Astrocyte (in vitro differentiated cells and primary cell): ENCODE results near the gene KIF18B. TPM values are rescaled to one million over a fixed set of nuclear protein-coding genes. Genes with fewer than 3 reads are reported as not detected.
A peak's percentile ranks its signal among the peaks of the same experiment; 100 is the strongest.

Source experiments
- DNase-seq: peaks from one replicate; pipeline ENCODE4 v3.0.0-alpha.2; 2010; ENCODE audit warnings: low read depth
- FAIRE-seq: peaks from 2 replicates; lab custom pipeline; 2011; peaks lifted over from hg19 to GRCh38; lab: Jason Lieb, UNC
- H2AFZ ChIP-seq: 2 replicates; pipeline ENCODE4 v1.6.0; 2012; ENCODE audit warnings: low read depth, low read length, inconsistent platforms
- H3K27ac ChIP-seq: 2 replicates; pipeline ENCODE4 v1.5.1; 2011; ENCODE audit warnings: low read depth, low read length, inconsistent platforms
- H3K27me3 ChIP-seq: 2 replicates; pipeline ENCODE4 v1.6.0; 2011; ENCODE audit warnings: low read length, inconsistent platforms; ENCODE audit not compliant: insufficient read depth
- H3K36me3 ChIP-seq: 2 replicates; pipeline ENCODE4 v1.5.1; 2011; ENCODE audit warnings: low read length, inconsistent platforms; ENCODE audit not compliant: insufficient read depth
- H3K4me1 ChIP-seq: 2 replicates; pipeline ENCODE4 v1.5.1; 2011; ENCODE audit warnings: low read length, inconsistent platforms; ENCODE audit not compliant: insufficient read depth
- H3K4me2 ChIP-seq: 2 replicates; pipeline ENCODE4 v1.6.0; 2012; ENCODE audit warnings: low read length, inconsistent platforms
- H3K4me3 ChIP-seq: 2 replicates; pipeline ENCODE4 v1.5.1; 2011; ENCODE audit warnings: low read depth, mild to moderate bottlenecking, low read length, inconsistent platforms; ENCODE audit not compliant: insufficient read depth
- H3K79me2 ChIP-seq: 2 replicates; pipeline ENCODE4 v1.6.0; 2012; ENCODE audit warnings: mild to moderate bottlenecking, low read length, inconsistent platforms; ENCODE audit not compliant: insufficient read depth
- H3K9ac ChIP-seq: 2 replicates; pipeline ENCODE4 v1.6.0; 2012; ENCODE audit warnings: mild to moderate bottlenecking, low read length, inconsistent platforms
- H3K9me3 ChIP-seq: 2 replicates; pipeline ENCODE4 v1.5.1; 2012; ENCODE audit warnings: low read depth, mild to moderate bottlenecking, low read length, inconsistent platforms; ENCODE audit not compliant: insufficient read depth
- H4K20me1 ChIP-seq: 2 replicates; pipeline ENCODE4 v1.6.0; 2012; ENCODE audit warnings: low read length, inconsistent platforms; ENCODE audit not compliant: insufficient read depth
- H3K27ac Mint-ChIP-seq: one replicate; pipeline ENCODE4 v1.8.0; 2021; ENCODE audit warnings: mild to moderate bottlenecking, mixed read lengths; ENCODE audit not compliant: unreplicated experiment
- H3K27me3 Mint-ChIP-seq: one replicate; pipeline ENCODE4 v1.8.0; 2021; ENCODE audit warnings: low read depth, mixed read lengths; ENCODE audit not compliant: unreplicated experiment
- H3K36me3 Mint-ChIP-seq: one replicate; pipeline ENCODE4 v1.8.0; 2021; ENCODE audit warnings: low read depth, mixed read lengths; ENCODE audit not compliant: unreplicated experiment
- H3K4me1 Mint-ChIP-seq: one replicate; pipeline ENCODE4 v1.8.0; 2021; ENCODE audit warnings: low read depth, mixed read lengths; ENCODE audit not compliant: unreplicated experiment
- H3K4me3 Mint-ChIP-seq: one replicate; pipeline ENCODE4 v1.8.0; 2021; ENCODE audit warnings: mild to moderate bottlenecking, moderate library complexity, mixed read lengths; ENCODE audit not compliant: unreplicated experiment
- H3K9me3 Mint-ChIP-seq: one replicate; pipeline ENCODE4 v1.8.0; 2021; ENCODE audit warnings: mild to moderate bottlenecking, mixed read lengths; ENCODE audit not compliant: unreplicated experiment
- EZH2 ChIP-seq: IDR thresholded peaks from 2 replicates; pipeline ENCODE4 v1.6.1; 2012; ENCODE audit warnings: mild to moderate bottlenecking, low read length, inconsistent platforms; ENCODE audit not compliant: insufficient read depth
- total RNA-seq: library from RNA; stranded (reverse); gene quantifications from 2 replicates; pipeline ENCODE4 v1.2.1, GENCODE V29; 2021
- TF ChIP-seq, protein P1 (sequence below): IDR thresholded peaks from 2 replicates; pipeline ENCODE4 v1.5.1; 2011; ENCODE audit warnings: low read depth, mild to moderate bottlenecking, inconsistent platforms, low read length, moderate library complexity; ENCODE audit not compliant: insufficient read depth

KIF18B gene
- total RNA-seq, 1 donor from 2014 or later: 1.8 TPM

DNA sequence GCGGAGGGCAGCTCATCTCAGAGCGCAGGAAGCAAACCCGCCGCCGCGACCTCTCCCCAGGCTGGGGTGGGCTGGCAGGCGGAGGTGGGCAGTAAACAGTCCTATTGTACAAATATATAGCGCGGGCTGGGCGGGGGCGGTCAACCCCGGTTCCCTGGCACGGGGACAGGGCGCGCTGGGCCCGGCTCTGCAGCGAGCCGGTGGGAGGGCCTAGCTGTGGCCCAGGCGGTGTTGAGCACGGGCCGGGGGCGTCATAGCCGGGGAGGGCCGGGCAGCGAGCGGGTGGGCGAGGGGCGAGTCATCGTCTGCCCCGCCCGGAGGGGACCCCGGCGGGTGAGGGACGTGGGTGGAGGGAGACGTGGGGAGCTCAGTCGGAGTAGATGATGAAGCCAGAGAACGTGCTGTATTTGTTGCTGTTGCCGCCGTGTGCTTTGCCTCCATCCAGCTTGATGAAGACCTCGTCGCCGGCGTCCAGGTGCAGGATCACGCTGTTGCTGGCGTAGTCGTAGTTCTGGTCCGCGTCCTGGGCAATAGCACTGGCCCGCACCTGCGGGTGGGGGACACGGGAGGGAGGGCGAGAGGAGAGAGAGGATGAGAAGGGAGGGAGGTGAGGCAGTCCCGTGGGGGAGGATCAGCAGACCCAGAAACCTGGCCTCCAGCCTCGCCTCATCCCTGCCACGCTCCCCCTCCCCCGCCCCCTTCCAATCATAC is 12.4 kb upstream of the KIF18B start:
- Histone ChIP-seq H3K4me3 (no peak overlapping the region), H3K9me3 (no peaks in the 10 kb centered on the region), H3K27me3 (peaks cover 4% of the 10 kb centered on the region), H2AFZ (peak overlapping the region; percentile 81), H3K4me2 (peak overlapping the region; percentile 80), H3K79me2 (no peaks in the 10 kb centered on the region), H3K27ac (no peak overlapping the region), H3K4me1 (peaks cover 5% of the 10 kb centered on the region), H3K9ac (no peak overlapping the region), H3K36me3 (no peaks in the 10 kb centered on the region), H4K20me1 (no peaks in the 10 kb centered on the region)
- TF ChIP-seq, protein P1, sequence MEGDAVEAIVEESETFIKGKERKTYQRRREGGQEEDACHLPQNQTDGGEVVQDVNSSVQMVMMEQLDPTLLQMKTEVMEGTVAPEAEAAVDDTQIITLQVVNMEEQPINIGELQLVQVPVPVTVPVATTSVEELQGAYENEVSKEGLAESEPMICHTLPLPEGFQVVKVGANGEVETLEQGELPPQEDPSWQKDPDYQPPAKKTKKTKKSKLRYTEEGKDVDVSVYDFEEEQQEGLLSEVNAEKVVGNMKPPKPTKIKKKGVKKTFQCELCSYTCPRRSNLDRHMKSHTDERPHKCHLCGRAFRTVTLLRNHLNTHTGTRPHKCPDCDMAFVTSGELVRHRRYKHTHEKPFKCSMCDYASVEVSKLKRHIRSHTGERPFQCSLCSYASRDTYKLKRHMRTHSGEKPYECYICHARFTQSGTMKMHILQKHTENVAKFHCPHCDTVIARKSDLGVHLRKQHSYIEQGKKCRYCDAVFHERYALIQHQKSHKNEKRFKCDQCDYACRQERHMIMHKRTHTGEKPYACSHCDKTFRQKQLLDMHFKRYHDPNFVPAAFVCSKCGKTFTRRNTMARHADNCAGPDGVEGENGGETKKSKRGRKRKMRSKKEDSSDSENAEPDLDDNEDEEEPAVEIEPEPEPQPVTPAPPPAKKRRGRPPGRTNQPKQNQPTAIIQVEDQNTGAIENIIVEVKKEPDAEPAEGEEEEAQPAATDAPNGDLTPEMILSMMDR: no peak
- TF ChIP-seq EZH2: no peak
- FAIRE-seq (no peak), DNase-seq (no peak)
- H3K27me3 Mint-ChIP-seq: peaks cover 14% of the 10 kb centered on the region
- H3K4me1 Mint-ChIP-seq: peaks cover 3% of the 10 kb centered on the region
- no peaks in the 10 kb centered on the region for H3K36me3 Mint-ChIP-seq
- no peaks in the 10 kb centered on the region for H3K9me3 Mint-ChIP-seq
- H3K27ac Mint-ChIP-seq: no peak overlapping the region
- no peak overlapping the region for H3K4me3 Mint-ChIP-seq

DNA sequence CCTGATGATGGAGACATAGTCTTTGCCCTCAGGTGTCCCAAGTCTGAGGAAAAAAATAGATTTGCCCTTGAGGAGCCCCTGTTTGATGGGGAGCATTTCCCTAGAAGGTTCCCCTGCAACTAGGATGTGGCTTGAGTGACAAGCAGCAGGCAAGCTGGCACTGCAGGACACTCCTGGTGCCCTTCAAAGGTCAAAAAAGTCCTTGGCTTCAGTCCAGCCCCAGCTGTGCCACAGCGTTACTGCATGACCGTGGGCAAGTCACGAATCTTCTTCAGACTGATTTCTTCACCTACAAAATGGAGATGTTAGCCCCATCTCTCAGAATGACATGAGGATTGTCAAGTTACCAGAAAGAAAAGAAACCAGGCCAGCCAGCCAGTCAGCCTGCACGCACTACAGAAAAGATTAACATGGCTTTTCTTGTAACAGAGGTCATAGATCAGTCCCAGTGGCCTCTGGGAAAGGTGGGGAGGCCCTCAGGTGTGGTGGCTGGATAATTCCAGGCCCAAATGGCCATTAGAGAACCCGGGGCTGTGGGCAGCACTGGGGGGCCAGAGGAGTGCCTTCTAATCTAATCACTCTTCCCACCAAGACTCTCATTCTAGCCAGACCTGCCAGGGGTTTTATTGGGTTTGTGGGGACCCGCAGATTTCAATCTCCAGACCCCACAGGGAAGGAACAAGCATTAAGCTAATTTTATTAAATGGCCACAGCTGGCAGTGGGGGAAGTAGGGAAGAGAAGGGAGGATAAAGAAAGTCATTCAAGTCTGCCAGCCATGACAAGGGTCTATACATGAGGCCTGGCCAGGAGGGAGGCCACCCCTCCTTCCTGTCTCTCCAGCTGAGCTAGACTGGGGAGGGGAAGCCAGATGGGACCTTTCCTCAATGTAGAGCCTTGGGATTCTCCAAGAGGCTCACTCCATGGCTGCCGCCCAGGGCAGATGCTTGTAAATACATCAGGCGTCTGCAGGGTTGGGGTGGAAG is 9.7 kb upstream of the KIF18B start:
- Histone ChIP-seq H3K27me3 (peaks cover 4% of the 10 kb centered on the region), H3K4me1 (peaks cover 5% of the 10 kb centered on the region), H3K36me3 (no peaks in the 10 kb centered on the region), H2AFZ (no peak overlapping the region), H4K20me1 (no peaks in the 10 kb centered on the region), H3K4me3 (no peak overlapping the region), H3K9me3 (no peaks in the 10 kb centered on the region), H3K4me2 (no peak overlapping the region), H3K9ac (no peak overlapping the region), H3K27ac (no peak overlapping the region), H3K79me2 (no peaks in the 10 kb centered on the region)
- H3K36me3 Mint-ChIP-seq: no peaks in the 10 kb centered on the region
- H3K4me3 Mint-ChIP-seq: no peak overlapping the region
- TF ChIP-seq, protein P1: no peak
- TF ChIP-seq EZH2: no peak
- H3K9me3 Mint-ChIP-seq: no peaks in the 10 kb centered on the region
- no peak for FAIRE-seq
- H3K27ac Mint-ChIP-seq: no peak overlapping the region
- peaks cover 3% of the 10 kb centered on the region for H3K4me1 Mint-ChIP-seq
- no peak for DNase-seq
- peaks cover 5% of the 10 kb centered on the region for H3K27me3 Mint-ChIP-seq
